MM.1S (cell line): ENCODE results near the gene GALM.

ENCODE experiments used
- DNase-seq: peaks from one replicate; pipeline ENCODE4 v3.0.0-alpha.2; 2015
- H2AFZ ChIP-seq: fragments of 300-600 bp; sonication (generic); 2 replicates; pipeline ENCODE4 v1.6.0; 2016; ENCODE audit warnings: antibody characterized with exemption, low read length
- H3F3A ChIP-seq: fragments of 300-600 bp; sonication (generic); 2 replicates; pipeline ENCODE4 v1.6.1; 2016; ENCODE audit warnings: mild to moderate bottlenecking, antibody characterized with exemption, low read length, moderate library complexity, mixed read lengths; ENCODE audit not compliant: insufficient read depth
- H3K27ac ChIP-seq: fragments of 300-600 bp; sonication (generic); 2 replicates; pipeline ENCODE4 v1.5.1; 2016; ENCODE audit warnings: mild to moderate bottlenecking, low read length
- H3K27me3 ChIP-seq: fragments of 300-600 bp; sonication (generic); replicated peaks from 2 replicates; pipeline ENCODE4 v1.6.0; 2016; ENCODE audit warnings: low read length; ENCODE audit not compliant: insufficient read depth
- H3K36me3 ChIP-seq: fragments of 300-600 bp; sonication (generic); replicated peaks from 2 replicates; pipeline ENCODE4 v1.6.1; 2016; ENCODE audit warnings: mild to moderate bottlenecking, low read length, mixed read lengths; ENCODE audit not compliant: insufficient read depth
- H3K4me1 ChIP-seq: fragments of 300-600 bp; sonication (generic); 2 replicates; pipeline ENCODE4 v1.6.1; 2016; ENCODE audit warnings: low read length, mixed read lengths
- H3K4me2 ChIP-seq: fragments of 300-600 bp; sonication (generic); 2 replicates; pipeline ENCODE4 v1.6.0; 2016; ENCODE audit warnings: low read depth, low read length
- H3K4me3 ChIP-seq: fragments of 300-600 bp; sonication (generic); 2 replicates; pipeline ENCODE4 v1.5.1; 2016; ENCODE audit warnings: low read length, mixed read lengths
- H3K79me2 ChIP-seq: fragments of 300-600 bp; sonication (generic); 2 replicates; pipeline ENCODE4 v1.6.1; 2016; ENCODE audit warnings: mixed run types, low read length, mixed read lengths
- H3K9ac ChIP-seq: fragments of 300-600 bp; sonication (generic); 2 replicates; pipeline ENCODE4 v1.6.1; 2016; ENCODE audit warnings: low read length, mixed read lengths
- H3K9me2 ChIP-seq: fragments of 300-600 bp; sonication (generic); replicated peaks from 2 replicates; pipeline ENCODE4 v1.6.1; 2016; ENCODE audit warnings: mild to moderate bottlenecking, low read length, mixed read lengths; ENCODE audit not compliant: insufficient read depth
- H3K9me3 ChIP-seq: fragments of 300-600 bp; sonication (generic); replicated peaks from 2 replicates; pipeline ENCODE4 v1.6.1; 2016; ENCODE audit warnings: mild to moderate bottlenecking, low read length, mixed read lengths; ENCODE audit not compliant: insufficient read depth
- H4K20me1 ChIP-seq: fragments of 300-600 bp; sonication (generic); 2 replicates; pipeline ENCODE4 v1.6.1; 2016; ENCODE audit warnings: mild to moderate bottlenecking, low read length, moderate library complexity, mixed read lengths; ENCODE audit not compliant: insufficient read depth
- EZH2 ChIP-seq: fragments of 300-600 bp; sonication (generic); optimal IDR thresholded peaks from 2 replicates; pipeline ENCODE3; 2017; ENCODE audit warnings: low read depth, mild to moderate bottlenecking, antibody characterized with exemption, low read length, mixed read lengths
- EZH2phosphoT487 ChIP-seq: fragments of 300-600 bp; sonication (generic); IDR thresholded peaks from 2 replicates; pipeline ENCODE4 v1.6.1; 2018; ENCODE audit warnings: antibody characterized with exemption, low read length
- TF ChIP-seq, protein P1 (sequence below): fragments of 300-600 bp; sonication (generic); IDR thresholded peaks from 2 replicates; pipeline ENCODE4 v1.5.1; 2016; ENCODE audit warnings: antibody characterized with exemption, low read length, mixed read lengths

The GALM gene

DNA sequence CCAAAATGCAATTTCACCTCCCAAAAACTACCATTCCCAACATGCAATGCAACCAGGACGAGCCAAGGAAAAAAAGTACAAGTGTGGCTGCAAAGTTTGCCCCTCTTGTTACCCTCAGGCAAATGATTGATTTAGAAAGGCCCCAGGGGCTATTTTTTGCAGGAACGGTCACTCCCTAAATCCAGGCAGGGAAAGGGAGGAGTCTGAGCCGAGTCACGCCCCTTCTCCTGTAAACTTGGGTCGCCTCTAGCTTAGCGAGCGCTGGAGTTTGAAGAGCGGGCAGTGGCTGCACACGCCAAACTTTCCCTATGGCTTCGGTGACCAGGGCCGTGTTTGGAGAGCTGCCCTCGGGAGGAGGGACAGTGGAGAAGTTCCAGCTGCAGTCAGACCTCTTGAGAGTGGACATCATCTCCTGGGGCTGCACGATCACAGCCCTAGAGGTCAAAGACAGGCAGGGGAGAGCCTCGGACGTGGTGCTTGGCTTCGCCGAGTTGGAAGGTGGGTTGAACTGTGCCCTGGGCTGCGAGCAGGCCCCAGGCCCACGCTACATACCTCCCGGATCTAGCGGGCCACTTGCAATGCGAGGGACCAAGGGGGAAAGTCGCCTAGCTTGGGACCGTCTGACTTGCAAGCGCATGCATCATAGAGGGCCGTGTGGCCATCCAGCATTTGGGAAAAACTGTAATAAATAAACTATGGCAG, at the start of gene GALM:
Gene GALM (plus strand): TSS at position 261 of the 702 bp plus-strand sequence. CDS start 48 bp downstream, at position 309.
- Histone ChIP-seq H3K9me3 (no peaks in the 10 kb centered on the region), H3F3A (peaks cover 46% of the 10 kb centered on the region), H3K9ac (peak within 1 kb of the TSS; percentile 81), H3K27me3 (no peaks in the 10 kb centered on the region), H3K4me3 (peak within 1 kb of the TSS; percentile 80), H3K4me1 (peaks cover 28% of the 10 kb centered on the region), H3K9me2 (no peaks in the 10 kb centered on the region), H3K27ac (peak within 1 kb of the TSS; percentile 93), H3K79me2 (peaks cover 44% of the 10 kb centered on the region), H3K4me2 (peak within 1 kb of the TSS; percentile 84), H3K36me3 (no peaks in the 10 kb centered on the region), H4K20me1 (no peaks in the 10 kb centered on the region), H2AFZ (peak within 1 kb of the TSS; percentile 70)
- TF ChIP-seq EZH2 = no peak
- TF ChIP-seq, protein P1, sequence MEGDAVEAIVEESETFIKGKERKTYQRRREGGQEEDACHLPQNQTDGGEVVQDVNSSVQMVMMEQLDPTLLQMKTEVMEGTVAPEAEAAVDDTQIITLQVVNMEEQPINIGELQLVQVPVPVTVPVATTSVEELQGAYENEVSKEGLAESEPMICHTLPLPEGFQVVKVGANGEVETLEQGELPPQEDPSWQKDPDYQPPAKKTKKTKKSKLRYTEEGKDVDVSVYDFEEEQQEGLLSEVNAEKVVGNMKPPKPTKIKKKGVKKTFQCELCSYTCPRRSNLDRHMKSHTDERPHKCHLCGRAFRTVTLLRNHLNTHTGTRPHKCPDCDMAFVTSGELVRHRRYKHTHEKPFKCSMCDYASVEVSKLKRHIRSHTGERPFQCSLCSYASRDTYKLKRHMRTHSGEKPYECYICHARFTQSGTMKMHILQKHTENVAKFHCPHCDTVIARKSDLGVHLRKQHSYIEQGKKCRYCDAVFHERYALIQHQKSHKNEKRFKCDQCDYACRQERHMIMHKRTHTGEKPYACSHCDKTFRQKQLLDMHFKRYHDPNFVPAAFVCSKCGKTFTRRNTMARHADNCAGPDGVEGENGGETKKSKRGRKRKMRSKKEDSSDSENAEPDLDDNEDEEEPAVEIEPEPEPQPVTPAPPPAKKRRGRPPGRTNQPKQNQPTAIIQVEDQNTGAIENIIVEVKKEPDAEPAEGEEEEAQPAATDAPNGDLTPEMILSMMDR = no peak
- TF ChIP-seq EZH2phosphoT487 = no peak
- DNase-seq = peak; percentile 85

DNA sequence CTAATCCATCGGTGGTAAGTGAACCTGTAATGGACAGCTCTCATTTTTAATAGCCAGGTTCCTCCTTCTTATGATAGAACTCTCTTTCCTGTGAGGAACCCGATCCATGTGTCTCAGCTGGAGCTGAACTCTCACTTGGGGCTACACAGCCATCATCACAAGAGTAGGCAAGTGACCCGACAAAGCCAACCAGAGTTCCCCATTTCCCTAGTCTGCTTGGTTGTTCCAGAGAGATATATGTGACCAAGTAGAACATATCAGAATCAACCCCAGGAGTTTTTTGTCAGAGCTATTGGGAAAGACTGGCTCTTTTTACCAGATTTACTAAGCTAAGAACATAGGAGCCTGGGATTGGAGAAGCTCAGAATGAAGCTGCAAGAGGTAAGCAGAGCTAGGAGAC, 48.6 kb upstream of the GALM start:
- H2AFZ ChIP-seq = no peak overlapping the region

DNA sequence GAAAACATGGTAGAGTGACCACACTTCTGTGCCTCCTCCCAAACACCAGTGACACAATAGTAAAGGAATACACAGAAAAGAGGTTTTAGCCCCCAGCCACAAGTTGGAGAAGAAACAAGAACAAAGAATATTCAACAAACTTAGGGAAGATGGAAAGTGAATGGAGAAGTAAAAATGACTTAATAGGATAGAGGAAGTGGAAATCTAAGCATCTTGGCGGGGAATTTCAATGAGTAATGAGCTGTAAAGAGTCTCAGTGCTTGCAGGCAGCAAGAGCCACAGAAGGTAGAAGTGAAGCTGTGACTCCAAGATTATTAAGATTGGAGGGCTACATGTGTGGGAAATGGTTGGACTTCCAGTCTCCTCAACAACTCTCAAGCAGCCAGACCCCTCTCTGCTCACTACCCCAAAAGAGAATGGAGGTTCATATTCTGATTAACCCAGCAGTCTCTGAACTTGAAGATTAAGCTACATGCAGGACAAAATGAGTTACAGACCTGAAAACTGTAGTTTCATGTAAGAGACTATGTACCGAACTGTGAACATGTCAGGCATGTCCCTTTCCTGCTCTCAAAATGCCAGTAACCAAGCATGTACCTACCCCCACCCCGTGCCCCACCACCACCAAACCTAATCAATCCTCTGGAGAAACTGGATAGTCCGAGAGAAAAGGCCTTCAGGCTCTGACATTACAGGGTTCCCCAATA, 46.3 kb upstream of the GALM start:
- TF ChIP-seq EZH2 (no peak), EZH2phosphoT487 (no peak)
- TF ChIP-seq, protein P1 = no peak
- Histone ChIP-seq H3K4me3 (no peak overlapping the region), H3K9me3 (no peaks in the 10 kb centered on the region), H4K20me1 (no peaks in the 10 kb centered on the region), H3K9ac (no peak overlapping the region), H2AFZ (no peak overlapping the region), H3K27ac (no peak overlapping the region), H3K36me3 (no peaks in the 10 kb centered on the region), H3K4me1 (no peaks in the 10 kb centered on the region), H3K27me3 (no peaks in the 10 kb centered on the region), H3K79me2 (no peaks in the 10 kb centered on the region), H3K9me2 (no peaks in the 10 kb centered on the region), H3K4me2 (no peak overlapping the region), H3F3A (no peaks in the 10 kb centered on the region)
- no peak for DNase-seq

More for the DNA sequence above, 48.6 kb upstream of the GALM start:
- no peaks in the 10 kb centered on the region for H3K36me3 ChIP-seq
- H3K27ac ChIP-seq = no peak overlapping the region
- H4K20me1 ChIP-seq = no peaks in the 10 kb centered on the region
- H3K9me3 ChIP-seq = no peaks in the 10 kb centered on the region
- no peak for DNase-seq
- H3K4me1 ChIP-seq = no peaks in the 10 kb centered on the region
- no peak overlapping the region for H3K4me3 ChIP-seq
- H3K9me2 ChIP-seq = no peaks in the 10 kb centered on the region
- no peak overlapping the region for H3K9ac ChIP-seq
- no peak for TF ChIP-seq EZH2
- TF ChIP-seq EZH2phosphoT487 = no peak
- TF ChIP-seq, protein P1 = no peak
- H3F3A ChIP-seq = no peaks in the 10 kb centered on the region
- no peak overlapping the region for H3K4me2 ChIP-seq
- H3K27me3 ChIP-seq = no peaks in the 10 kb centered on the region
- no peaks in the 10 kb centered on the region for H3K79me2 ChIP-seq
